ENCODE measurements around the gene NOP53. TPM values are rescaled to one million over a fixed set of nuclear protein-coding genes. Genes with fewer than 3 reads are reported as not detected.

NOP53 gene
- total RNA-seq, 1 experiment from 2014 or later, result 289 TPM

DNA sequence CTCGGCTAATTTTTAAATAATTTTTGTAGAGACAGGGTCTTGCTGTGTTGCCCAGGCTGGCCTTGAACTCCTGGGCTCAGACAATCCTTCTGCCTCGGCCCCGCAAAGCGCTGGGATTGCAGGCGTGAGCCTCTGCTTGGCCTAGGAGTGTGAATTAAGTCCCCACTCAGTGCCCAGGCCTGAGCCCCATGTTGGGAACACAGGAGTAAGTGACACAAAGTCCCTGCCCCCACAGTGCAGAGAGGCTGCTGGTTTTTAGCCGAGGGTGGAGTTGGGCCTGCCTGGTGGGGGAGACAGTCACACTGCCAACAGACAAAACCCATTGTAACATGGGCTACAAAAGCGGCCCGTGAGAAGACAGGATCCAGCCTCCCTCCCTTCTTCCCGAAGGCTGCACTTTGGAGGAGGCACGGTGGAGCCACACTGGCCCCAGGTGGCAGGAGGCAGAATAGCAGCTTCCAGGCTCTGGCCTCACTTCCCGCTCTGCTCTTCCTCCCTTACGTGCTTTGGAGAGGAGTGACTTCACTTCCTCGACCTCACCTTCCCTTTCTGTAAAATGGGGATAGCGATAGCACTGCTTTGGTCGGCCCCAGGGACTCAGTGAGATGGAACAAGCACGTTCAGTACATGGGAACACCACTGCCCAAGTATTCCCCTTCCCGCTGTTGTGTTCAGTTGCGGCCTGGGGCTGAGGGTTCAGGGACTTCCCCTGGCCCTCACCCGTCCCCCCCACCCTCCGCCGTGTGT lies 47.3 kb upstream of the NOP53 start (continued):
- TF ChIP-seq, protein P1, sequence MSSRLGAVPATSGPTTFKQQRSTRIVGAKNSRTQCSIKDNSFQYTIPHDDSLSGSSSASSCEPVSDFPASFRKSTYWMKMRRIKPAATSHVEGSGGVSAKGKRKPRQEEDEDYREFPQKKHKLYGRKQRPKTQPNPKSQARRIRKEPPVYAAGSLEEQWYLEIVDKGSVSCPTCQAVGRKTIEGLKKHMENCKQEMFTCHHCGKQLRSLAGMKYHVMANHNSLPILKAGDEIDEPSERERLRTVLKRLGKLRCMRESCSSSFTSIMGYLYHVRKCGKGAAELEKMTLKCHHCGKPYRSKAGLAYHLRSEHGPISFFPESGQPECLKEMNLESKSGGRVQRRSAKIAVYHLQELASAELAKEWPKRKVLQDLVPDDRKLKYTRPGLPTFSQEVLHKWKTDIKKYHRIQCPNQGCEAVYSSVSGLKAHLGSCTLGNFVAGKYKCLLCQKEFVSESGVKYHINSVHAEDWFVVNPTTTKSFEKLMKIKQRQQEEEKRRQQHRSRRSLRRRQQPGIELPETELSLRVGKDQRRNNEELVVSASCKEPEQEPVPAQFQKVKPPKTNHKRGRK (CRISPR knock-in tag; IDR thresholded peaks at IDR 0.05; ENCODE audit: borderline replicate concordance), result no peak

DNA sequence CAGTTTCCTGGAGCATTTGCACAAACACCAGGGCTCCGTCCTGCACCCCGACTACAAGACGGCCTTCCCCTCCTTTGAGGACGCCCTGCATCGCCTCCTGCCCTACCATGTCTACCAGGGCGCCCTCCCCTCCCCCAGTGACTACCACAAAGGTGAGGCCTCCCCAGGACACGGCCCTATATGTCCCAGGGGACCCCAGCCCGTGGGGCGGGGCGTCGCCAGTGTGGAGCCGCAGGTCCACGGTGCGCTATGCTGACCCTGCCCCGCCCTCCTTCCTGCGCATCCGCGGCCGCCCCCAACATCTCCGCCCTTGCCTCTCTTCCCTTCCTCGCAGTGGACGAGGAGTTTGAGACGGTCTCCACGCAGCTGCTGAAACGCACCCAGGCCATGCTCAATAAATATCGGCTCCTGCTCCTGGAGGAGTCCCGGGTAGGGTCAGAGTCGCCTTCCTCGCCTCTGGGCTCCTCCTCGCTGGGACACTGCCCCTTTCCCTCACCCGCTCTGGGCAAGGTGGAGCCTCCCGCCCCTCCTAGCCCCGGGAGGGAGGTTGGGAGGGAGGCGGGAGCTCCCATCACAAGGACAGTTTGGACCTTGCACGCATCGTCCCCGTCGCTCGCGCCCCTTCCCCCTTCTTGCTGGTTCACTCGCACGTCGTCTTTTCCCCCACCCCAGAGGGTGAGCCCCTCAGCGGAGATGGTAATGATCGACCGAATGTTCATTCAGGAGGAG lies 46.6 kb upstream of the NOP53 start:
- no peaks in the 10 kb centered on the region for H3K9me3 Mint-ChIP-seq
- no peak for DNase-seq (ENCODE audit: low spot score)
- H3K4me3 Mint-ChIP-seq, result no peak overlapping the region
- TF ChIP-seq TEAD1 (CRISPR knock-in tag; IDR thresholded peaks at IDR 0.05), result no peak
- no peak for TF ChIP-seq MYBL2 (CRISPR knock-in tag; IDR thresholded peaks at IDR 0.05)
- TF ChIP-seq ZNF263 (CRISPR knock-in tag; IDR thresholded peaks at IDR 0.05; ENCODE audit: low read depth), result no peak
- TF ChIP-seq OVOL2 (CRISPR knock-in tag; IDR thresholded peaks at IDR 0.05; ENCODE audit: borderline replicate concordance), result no peak
- ATAC-seq, result no peak
- H3K27ac Mint-ChIP-seq, result no peak overlapping the region
- H3K27me3 Mint-ChIP-seq (ENCODE audit: low read depth), result no peaks in the 10 kb centered on the region
- ChIA-PET CTCF (interaction anchor here (0.5 to 3.1 kb wide), 42 partner anchors 9 to 1122 kb away, joined by 3 to 24 read pairs (median 3); partner anchors contain the start of genes EHD2, KPTN, MEIS3 and NOP53), POLR2A (no interaction called here)
- H3K36me3 Mint-ChIP-seq, result peaks cover 9% of the 10 kb centered on the region
- 0 out of 2 replicates have a peak, but pooled peaks cover 2% of the 10 kb centered on the region for H3K4me1 Mint-ChIP-seq

DNA sequence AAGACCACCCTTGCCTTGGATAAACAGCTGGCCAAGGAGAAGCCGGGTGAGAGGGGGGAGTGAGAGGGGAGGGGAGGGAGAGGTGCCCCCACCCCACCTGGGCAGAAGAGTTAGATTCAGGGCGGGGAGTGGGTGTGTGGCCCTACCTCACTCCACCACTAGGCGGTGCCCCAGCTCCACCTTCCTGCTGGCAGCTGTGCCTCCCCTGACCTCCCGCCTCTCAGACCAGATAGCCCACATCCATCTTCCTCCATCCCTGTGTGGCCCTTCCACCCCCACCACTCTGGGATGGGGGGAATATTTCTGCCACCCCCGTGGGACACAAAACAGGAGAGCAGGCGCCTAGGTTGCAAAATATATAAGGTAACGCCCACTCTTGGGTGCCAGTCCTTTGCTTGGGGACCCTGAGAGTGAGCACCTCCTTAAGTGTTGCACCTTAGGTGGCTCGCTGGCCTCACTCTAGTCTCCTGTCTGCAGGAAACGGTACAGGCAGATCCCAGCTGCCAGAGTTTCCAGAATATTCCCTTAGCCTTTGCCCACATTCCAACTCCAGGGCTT lies 45.9 kb upstream of the NOP53 start:
- Mint-ChIP-seq H3K27ac (no peak overlapping the region), H3K4me3 (no peak overlapping the region), H3K4me1 (0 out of 2 replicates have a peak, but pooled peaks cover 2% of the 10 kb centered on the region), H3K36me3 (peaks cover 9% of the 10 kb centered on the region), H3K9me3 (no peaks in the 10 kb centered on the region), H3K27me3 (ENCODE audit: low read depth) (no peaks in the 10 kb centered on the region)
- TF ChIP-seq, protein P2, sequence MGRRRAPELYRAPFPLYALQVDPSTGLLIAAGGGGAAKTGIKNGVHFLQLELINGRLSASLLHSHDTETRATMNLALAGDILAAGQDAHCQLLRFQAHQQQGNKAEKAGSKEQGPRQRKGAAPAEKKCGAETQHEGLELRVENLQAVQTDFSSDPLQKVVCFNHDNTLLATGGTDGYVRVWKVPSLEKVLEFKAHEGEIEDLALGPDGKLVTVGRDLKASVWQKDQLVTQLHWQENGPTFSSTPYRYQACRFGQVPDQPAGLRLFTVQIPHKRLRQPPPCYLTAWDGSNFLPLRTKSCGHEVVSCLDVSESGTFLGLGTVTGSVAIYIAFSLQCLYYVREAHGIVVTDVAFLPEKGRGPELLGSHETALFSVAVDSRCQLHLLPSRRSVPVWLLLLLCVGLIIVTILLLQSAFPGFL (CRISPR knock-in tag; IDR thresholded peaks at IDR 0.05; ENCODE audit: borderline replicate concordance), result no peak
- TF ChIP-seq, protein P3, sequence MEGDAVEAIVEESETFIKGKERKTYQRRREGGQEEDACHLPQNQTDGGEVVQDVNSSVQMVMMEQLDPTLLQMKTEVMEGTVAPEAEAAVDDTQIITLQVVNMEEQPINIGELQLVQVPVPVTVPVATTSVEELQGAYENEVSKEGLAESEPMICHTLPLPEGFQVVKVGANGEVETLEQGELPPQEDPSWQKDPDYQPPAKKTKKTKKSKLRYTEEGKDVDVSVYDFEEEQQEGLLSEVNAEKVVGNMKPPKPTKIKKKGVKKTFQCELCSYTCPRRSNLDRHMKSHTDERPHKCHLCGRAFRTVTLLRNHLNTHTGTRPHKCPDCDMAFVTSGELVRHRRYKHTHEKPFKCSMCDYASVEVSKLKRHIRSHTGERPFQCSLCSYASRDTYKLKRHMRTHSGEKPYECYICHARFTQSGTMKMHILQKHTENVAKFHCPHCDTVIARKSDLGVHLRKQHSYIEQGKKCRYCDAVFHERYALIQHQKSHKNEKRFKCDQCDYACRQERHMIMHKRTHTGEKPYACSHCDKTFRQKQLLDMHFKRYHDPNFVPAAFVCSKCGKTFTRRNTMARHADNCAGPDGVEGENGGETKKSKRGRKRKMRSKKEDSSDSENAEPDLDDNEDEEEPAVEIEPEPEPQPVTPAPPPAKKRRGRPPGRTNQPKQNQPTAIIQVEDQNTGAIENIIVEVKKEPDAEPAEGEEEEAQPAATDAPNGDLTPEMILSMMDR (IDR thresholded peaks at IDR 0.05), result peak; percentile 90
- TF ChIP-seq, protein P4, sequence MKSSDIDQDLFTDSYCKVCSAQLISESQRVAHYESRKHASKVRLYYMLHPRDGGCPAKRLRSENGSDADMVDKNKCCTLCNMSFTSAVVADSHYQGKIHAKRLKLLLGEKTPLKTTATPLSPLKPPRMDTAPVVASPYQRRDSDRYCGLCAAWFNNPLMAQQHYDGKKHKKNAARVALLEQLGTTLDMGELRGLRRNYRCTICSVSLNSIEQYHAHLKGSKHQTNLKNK (CRISPR knock-in tag; IDR thresholded peaks at IDR 0.05), result no peak
- CTCF ChIA-PET, result interaction anchor here (0.5 to 3.1 kb wide), 32 partner anchors 8 to 1121 kb away, joined by 3 to 24 read pairs (median 3); partner anchors contain the start of genes EHD2, KPTN, MEIS3 and NOP53
- DNase-seq (ENCODE audit: low spot score) (peak; percentile 89), ATAC-seq (peak; percentile 65)
- POLR2A ChIA-PET, result no interaction called here

DNA sequence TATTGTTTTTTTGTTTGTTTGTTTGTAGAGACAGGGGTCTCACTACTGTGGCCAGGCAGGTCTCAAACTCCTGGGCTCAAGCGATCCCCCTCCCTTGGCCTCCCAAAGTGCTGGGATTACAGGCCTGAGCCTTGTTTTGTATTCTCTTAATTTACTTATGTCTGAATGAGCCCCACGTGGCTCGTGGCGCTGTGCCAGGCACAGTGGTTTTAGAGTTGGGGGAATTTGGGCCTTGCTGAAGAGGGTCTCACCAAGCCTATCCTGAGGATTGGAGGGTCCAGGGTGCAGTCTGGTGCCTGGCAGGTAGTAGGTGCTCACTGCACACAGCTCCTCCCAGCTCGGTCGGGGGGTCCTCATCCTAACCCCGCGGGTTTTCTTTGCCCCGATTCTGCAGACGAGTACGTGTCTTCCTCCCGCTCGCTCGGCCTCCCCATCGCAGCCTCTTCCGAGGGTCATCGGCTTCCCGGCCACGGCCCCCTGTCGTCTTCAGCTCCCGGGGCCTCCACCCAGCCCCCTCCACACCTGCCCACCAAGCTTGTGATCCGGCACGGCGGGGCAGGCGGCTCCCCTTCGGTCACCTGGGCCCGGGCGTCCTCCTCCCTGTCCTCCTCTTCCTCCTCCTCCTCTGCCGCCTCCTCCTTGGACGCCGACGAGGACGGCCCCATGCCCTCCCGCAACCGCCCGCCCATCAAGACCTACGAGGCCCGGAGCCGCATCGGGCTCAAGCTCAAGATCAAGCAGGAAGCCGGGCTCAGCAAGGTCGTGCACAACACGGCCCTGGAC lies 44.2 kb upstream of the NOP53 start:
- no peak overlapping the region for H3K27ac Mint-ChIP-seq
- ChIA-PET POLR2A (no interaction called here), CTCF (interaction anchor here (0.6 to 1.7 kb wide), 3 partner anchors 12 to 167 kb away, joined by 3 to 7 read pairs (median 4); partner anchors contain the start of gene EHD2)
- no peaks in the 10 kb centered on the region for H3K9me3 Mint-ChIP-seq
- 0 out of 2 replicates have a peak, but pooled peaks cover 2% of the 10 kb centered on the region for H3K4me1 Mint-ChIP-seq
- ATAC-seq (no peak), DNase-seq (ENCODE audit: low spot score) (no peak)
- H3K27me3 Mint-ChIP-seq (ENCODE audit: low read depth), result no peaks in the 10 kb centered on the region
- no peak overlapping the region for H3K4me3 Mint-ChIP-seq
- H3K36me3 Mint-ChIP-seq, result peaks cover 6% of the 10 kb centered on the region
- TF ChIP-seq JUN (CRISPR knock-in tag; IDR thresholded peaks at IDR 0.05), result no peak
- no peak for TF ChIP-seq ZNF416 (CRISPR knock-in tag; IDR thresholded peaks at IDR 0.05)
- TF ChIP-seq, protein P5, sequence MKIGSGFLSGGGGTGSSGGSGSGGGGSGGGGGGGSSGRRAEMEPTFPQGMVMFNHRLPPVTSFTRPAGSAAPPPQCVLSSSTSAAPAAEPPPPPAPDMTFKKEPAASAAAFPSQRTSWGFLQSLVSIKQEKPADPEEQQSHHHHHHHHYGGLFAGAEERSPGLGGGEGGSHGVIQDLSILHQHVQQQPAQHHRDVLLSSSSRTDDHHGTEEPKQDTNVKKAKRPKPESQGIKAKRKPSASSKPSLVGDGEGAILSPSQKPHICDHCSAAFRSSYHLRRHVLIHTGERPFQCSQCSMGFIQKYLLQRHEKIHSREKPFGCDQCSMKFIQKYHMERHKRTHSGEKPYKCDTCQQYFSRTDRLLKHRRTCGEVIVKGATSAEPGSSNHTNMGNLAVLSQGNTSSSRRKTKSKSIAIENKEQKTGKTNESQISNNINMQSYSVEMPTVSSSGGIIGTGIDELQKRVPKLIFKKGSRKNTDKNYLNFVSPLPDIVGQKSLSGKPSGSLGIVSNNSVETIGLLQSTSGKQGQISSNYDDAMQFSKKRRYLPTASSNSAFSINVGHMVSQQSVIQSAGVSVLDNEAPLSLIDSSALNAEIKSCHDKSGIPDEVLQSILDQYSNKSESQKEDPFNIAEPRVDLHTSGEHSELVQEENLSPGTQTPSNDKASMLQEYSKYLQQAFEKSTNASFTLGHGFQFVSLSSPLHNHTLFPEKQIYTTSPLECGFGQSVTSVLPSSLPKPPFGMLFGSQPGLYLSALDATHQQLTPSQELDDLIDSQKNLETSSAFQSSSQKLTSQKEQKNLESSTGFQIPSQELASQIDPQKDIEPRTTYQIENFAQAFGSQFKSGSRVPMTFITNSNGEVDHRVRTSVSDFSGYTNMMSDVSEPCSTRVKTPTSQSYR (CRISPR knock-in tag; IDR thresholded peaks at IDR 0.05), result no peak
- TF ChIP-seq ZNF121 (CRISPR knock-in tag; IDR thresholded peaks at IDR 0.05), result no peak
- no peak for TF ChIP-seq SMAD3 (CRISPR knock-in tag; IDR thresholded peaks at IDR 0.05; ENCODE audit: borderline replicate concordance)
- TF ChIP-seq, protein P6, sequence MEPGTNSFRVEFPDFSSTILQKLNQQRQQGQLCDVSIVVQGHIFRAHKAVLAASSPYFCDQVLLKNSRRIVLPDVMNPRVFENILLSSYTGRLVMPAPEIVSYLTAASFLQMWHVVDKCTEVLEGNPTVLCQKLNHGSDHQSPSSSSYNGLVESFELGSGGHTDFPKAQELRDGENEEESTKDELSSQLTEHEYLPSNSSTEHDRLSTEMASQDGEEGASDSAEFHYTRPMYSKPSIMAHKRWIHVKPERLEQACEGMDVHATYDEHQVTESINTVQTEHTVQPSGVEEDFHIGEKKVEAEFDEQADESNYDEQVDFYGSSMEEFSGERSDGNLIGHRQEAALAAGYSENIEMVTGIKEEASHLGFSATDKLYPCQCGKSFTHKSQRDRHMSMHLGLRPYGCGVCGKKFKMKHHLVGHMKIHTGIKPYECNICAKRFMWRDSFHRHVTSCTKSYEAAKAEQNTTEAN (CRISPR knock-in tag; IDR thresholded peaks at IDR 0.05), result no peak
- no peak for TF ChIP-seq NR3C1 (CRISPR knock-in tag; conservative IDR thresholded peaks at IDR 0.05; ENCODE audit: low read depth)

All from WTC11 (cell line).